CD14-positive monocyte (primary cell): ENCODE data around the gene MAMDC2. TPM values are rescaled to one million over a fixed set of nuclear protein-coding genes. Genes with fewer than 3 reads are reported as not detected.

Experiments
- DNase-seq, 3 donors: peaks; one replicate each; pipeline ENCODE4 v3.0.0-alpha.2; 2011 to 2022
- H2AFZ ChIP-seq: 2 replicates; pipeline ENCODE4 v1.6.0; 2012; ENCODE audit warnings: mild to moderate bottlenecking, low read depth, low read length, inconsistent platforms; ENCODE audit not compliant: insufficient read depth, poor library complexity, severe bottlenecking
- H3K27ac ChIP-seq, 2 donors: 1 replicate in 1 of 2; 2 replicates in 1 of 2; pipeline ENCODE4 v1.5.1; 2012 to 2013; ENCODE audit warnings: low read length in 2 of 2, control low read depth in 1 of 2, inconsistent platforms in 1 of 2, low read depth in 1 of 2, mild to moderate bottlenecking in 1 of 2
- H3K27me3 ChIP-seq, 2 donors: one replicate each; pipeline versions ENCODE4 v1.6.0 to v1.6.1; 2011 to 2013; ENCODE audit warnings: low read length in 2 of 2; ENCODE audit not compliant: control insufficient read depth in 2 of 2, insufficient read depth in 2 of 2
- H3K36me3 ChIP-seq, 2 donors: replicated peaks in 1 of 2; 1 replicate in 1 of 2; 2 replicates in 1 of 2; pipeline versions ENCODE4 v1.5.1 to v1.6.1; 2012 to 2013; ENCODE audit warnings: low read length in 2 of 2, control low read depth in 1 of 2, inconsistent platforms in 1 of 2, mild to moderate bottlenecking in 1 of 2; ENCODE audit not compliant: insufficient read depth in 2 of 2, control insufficient read depth in 1 of 2
- H3K4me1 ChIP-seq, 2 donors: 1 replicate in 1 of 2; 2 replicates in 1 of 2; pipeline versions ENCODE4 v1.5.1 to v1.6.1; 2012 to 2013; ENCODE audit warnings: low read length in 2 of 2, control low read depth in 1 of 2, inconsistent platforms in 1 of 2, mild to moderate bottlenecking in 1 of 2, moderate library complexity in 1 of 2; ENCODE audit not compliant: insufficient read depth in 2 of 2, control insufficient read depth in 1 of 2
- H3K4me2 ChIP-seq: replicated peaks from 2 replicates; pipeline ENCODE3; 2012; ENCODE audit warnings: low read length, moderate library complexity, mild to moderate bottlenecking; ENCODE audit not compliant: poor library complexity, severe bottlenecking; ENCODE audit errors: extremely low read depth
- H3K4me3 ChIP-seq, 3 experiments: fragments of 200-600 bp in 1 of 3; sonication (generic) in 1 of 3; replicated peaks in 1 of 3; 1 replicate in 2 of 3; 2 replicates in 1 of 3; pipeline ENCODE4 v1.5.1; 2011 to 2013; ENCODE audit warnings: low read length in 3 of 3, mild to moderate bottlenecking in 3 of 3, control low read depth in 2 of 3, low read depth in 2 of 3, inconsistent platforms in 1 of 3, moderate library complexity in 1 of 3
- H3K79me2 ChIP-seq: 2 replicates; pipeline ENCODE4 v1.6.0; 2012; ENCODE audit warnings: mild to moderate bottlenecking, control low read depth, inconsistent platforms, low read length, moderate library complexity; ENCODE audit not compliant: insufficient read depth
- H3K9ac ChIP-seq: 2 replicates; pipeline ENCODE4 v1.6.0; 2017; ENCODE audit warnings: low read length, mild to moderate bottlenecking; ENCODE audit not compliant: insufficient read depth, poor library complexity, severe bottlenecking
- H3K9me3 ChIP-seq, 2 donors: replicated peaks in 1 of 2; 1 replicate in 1 of 2; 2 replicates in 1 of 2; pipeline versions ENCODE4 v1.5.1 to v1.6.1; 2012 to 2013; ENCODE audit warnings: low read length in 2 of 2, control low read depth in 1 of 2; ENCODE audit not compliant: control insufficient read depth in 1 of 2, insufficient read depth in 1 of 2
- H4K20me1 ChIP-seq: 2 replicates; pipeline ENCODE4 v1.6.0; 2012; ENCODE audit warnings: mild to moderate bottlenecking, low read length, control low read depth, moderate library complexity; ENCODE audit not compliant: insufficient read depth
- H3K27ac Mint-ChIP-seq, 7 donors: one replicate each; pipeline ENCODE4 v1.8.0; 2020; ENCODE audit warnings: mild to moderate bottlenecking in 7 of 7, mixed read lengths in 7 of 7, moderate library complexity in 6 of 7, inconsistent platforms in 2 of 7
- H3K27me3 Mint-ChIP-seq, 3 donors: one replicate each; pipeline ENCODE4 v1.8.0; 2021 to 2022; ENCODE audit warnings: low read depth in 3 of 3, mild to moderate bottlenecking in 3 of 3, mixed read lengths in 3 of 3, moderate library complexity in 3 of 3, inconsistent platforms in 1 of 3
- H3K36me3 Mint-ChIP-seq, 2 donors: one replicate each; pipeline ENCODE4 v1.8.0; 2020; ENCODE audit warnings: mixed read lengths in 2 of 2, inconsistent platforms in 1 of 2, mild to moderate bottlenecking in 1 of 2
- H3K4me1 Mint-ChIP-seq: one replicate; pipeline ENCODE4 v1.8.0; 2020; ENCODE audit warnings: mild to moderate bottlenecking, mixed read lengths
- H3K4me3 Mint-ChIP-seq, 2 donors: one replicate each; pipeline ENCODE4 v1.8.0; 2020; ENCODE audit warnings: mild to moderate bottlenecking in 2 of 2, mixed read lengths in 2 of 2, moderate library complexity in 1 of 2
- H3K9me3 Mint-ChIP-seq, 7 donors: one replicate each; pipeline ENCODE4 v1.8.0; 2020 to 2022; ENCODE audit warnings: mixed read lengths in 7 of 7, mild to moderate bottlenecking in 6 of 7, moderate library complexity in 6 of 7, inconsistent platforms in 2 of 7
- CTCF ChIP-seq: fragments of 200-600 bp; IDR thresholded peaks from one replicate; pipeline ENCODE4 v1.8.0; 2022; ENCODE audit warnings: antibody characterized with exemption, mild to moderate bottlenecking
- WGBS: methylation state at CpG from one replicate; pipeline ENCODE4 v1.1.5; 2013; ENCODE audit warnings: missing lambda C conversion rate; ENCODE audit not compliant: insufficient coverage; 5-methylcytosine and 5-hydroxymethylcytosine counted together
- intact Hi-C, 2 donors: fragments of 100-400 bp; cut with micrococcal nuclease; formaldehyde crosslinking; loops; one replicate each; pipeline versions ENCODE4 v1.15.0 to v1.15.1; 2023
- polyA plus RNA-seq, 3 donors: library from polyadenylated mRNA; depleted of rRNA in 1 of 3; unstranded in 2 of 3; stranded (reverse) in 1 of 3; fragments of 300-500 nt in 2 of 3; fragments of >200 nt in 1 of 3; fragmentation: Illumina TruSeq in 2 of 3; gene quantifications; 1 replicate in 2 of 3; 2 replicates in 1 of 3; pipeline ENCODE4 v1.2.3, GENCODE V29; 2012 to 2021

MAMDC2 gene
- polyA plus RNA-seq, 3 donors, result 0.05 to 0.09 TPM; not detected in 1

GRCh38 chr9:69996967-69997366 lies 46.7 kb upstream of the MAMDC2 start:
- Histone ChIP-seq H3K79me2 (no peaks in the 10 kb centered on the region), H3K27me3 (no peaks in the 10 kb centered on the region), H3K4me1 (no peaks in the 10 kb centered on the region), H2AFZ (no peak overlapping the region), H3K9me3 (no peaks in the 10 kb centered on the region), H3K27ac (no peak overlapping the region), H3K4me2 (no peak overlapping the region), H3K4me3 (no peak overlapping the region), H4K20me1 (no peaks in the 10 kb centered on the region), H3K9ac (no peak overlapping the region), H3K36me3 (no peaks in the 10 kb centered on the region)
- WGBS, result 80% methylated on average over 2 of the region's 2 CpGs
- intact Hi-C loops, result no loop called here
- Mint-ChIP-seq H3K27me3 (peaks cover under 1 to 2% (median 1%) of the 10 kb centered on the region in 3 donors), H3K4me1 (no peaks in the 10 kb centered on the region), H3K27ac (no peak overlapping the region), H3K4me3 (no peak overlapping the region), H3K9me3 (peaks cover 0 to 2% (median 0%) of the 10 kb centered on the region in 7 donors), H3K36me3 (no peaks in the 10 kb centered on the region)
- no peak for DNase-seq
- TF ChIP-seq CTCF, result no peak

DNA sequence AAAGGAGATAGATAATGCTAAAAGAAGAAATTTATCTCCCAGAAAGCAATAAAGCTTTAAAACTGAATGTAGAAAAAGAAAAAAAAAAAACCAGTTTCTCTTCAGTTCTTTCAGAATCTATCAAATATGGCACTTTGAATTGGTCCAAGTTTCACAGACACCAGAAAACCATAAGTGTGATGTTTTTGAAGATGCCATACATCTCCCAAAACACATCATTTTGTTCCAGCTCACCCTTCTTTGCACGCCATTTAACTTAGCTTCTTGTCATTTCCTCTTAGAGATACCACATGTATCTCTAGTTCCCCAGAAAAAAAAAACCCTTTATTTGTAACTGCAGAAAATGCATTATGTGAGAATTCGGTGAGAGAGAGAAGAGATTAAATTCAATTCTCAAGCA lies 46.1 kb upstream of the MAMDC2 start:
- H3K9me3 ChIP-seq, result no peaks in the 10 kb centered on the region
- no peaks in the 10 kb centered on the region for H3K27me3 ChIP-seq
- Mint-ChIP-seq H3K9me3 (peaks cover 0 to 2% (median 0%) of the 10 kb centered on the region in 7 donors), H3K4me1 (no peaks in the 10 kb centered on the region), H3K27me3 (peaks cover 0 to 2% (median 1%) of the 10 kb centered on the region in 3 donors), H3K4me3 (no peak overlapping the region), H3K27ac (no peak overlapping the region), H3K36me3 (no peaks in the 10 kb centered on the region)
- H3K4me2 ChIP-seq, result no peak overlapping the region
- no peak overlapping the region for H3K9ac ChIP-seq
- no peak for DNase-seq
- no peaks in the 10 kb centered on the region for H3K4me1 ChIP-seq
- no peaks in the 10 kb centered on the region for H3K36me3 ChIP-seq
- no peak for TF ChIP-seq CTCF
- intact Hi-C loops, result no loop called here
- no CpG with 5 or more reads among the region's 2 CpGs for WGBS
- H4K20me1 ChIP-seq, result no peaks in the 10 kb centered on the region
- no peak overlapping the region for H3K4me3 ChIP-seq
- no peaks in the 10 kb centered on the region for H3K79me2 ChIP-seq
- no peak overlapping the region for H3K27ac ChIP-seq
- H2AFZ ChIP-seq, result no peak overlapping the region
